Heart left ventricle (tissue), 16 donors: Measurements from ENCODE around the gene GYPC. TPM values are rescaled to one million over a fixed set of nuclear protein-coding genes. Genes with fewer than 3 reads are reported as not detected.

ENCODE experiments used
- ATAC-seq, 4 donors: fragments of 200-7000 bp; cut with Tn5 transposase; one replicate each; pipeline ENCODE4 v1.9.1; 2020 to 2022; ENCODE audit warnings: moderate library complexity in 4 of 4, mild to moderate bottlenecking in 3 of 4, moderate number of reproducible peaks in 1 of 4
- DNase-seq, 5 donors: peaks; one replicate each; pipeline ENCODE4 v3.0.0-alpha.2; 2020
- H3K27ac ChIP-seq, 12 donors: fragments of 200-600 bp; sonication (generic) in 4 of 12; one replicate each; pipeline versions ENCODE4 v1.5.0 to v1.8.0; 2016 to 2022; ENCODE audit warnings: mild to moderate bottlenecking in 2 of 12
- H3K27me3 ChIP-seq, 9 donors: fragments of 200-600 bp; sonication (generic) in 2 of 9; one replicate each; pipeline versions ENCODE4 v1.5.1 to v1.8.0; 2016 to 2022; ENCODE audit warnings: mild to moderate bottlenecking in 3 of 9
- H3K36me3 ChIP-seq, 9 donors: fragments of 200-600 bp; sonication (generic) in 2 of 9; one replicate each; pipeline versions ENCODE4 v1.5.0 to v1.8.0; 2018 to 2022; ENCODE audit warnings: mild to moderate bottlenecking in 2 of 9
- H3K4me1 ChIP-seq, 12 donors: fragments of 200-600 bp; sonication (generic) in 4 of 12; one replicate each; pipeline versions ENCODE4 v1.5.0 to v1.8.0; 2016 to 2022; ENCODE audit warnings: mild to moderate bottlenecking in 3 of 12
- H3K4me3 ChIP-seq, 12 donors: fragments of 200-600 bp; sonication (generic) in 4 of 12; one replicate each; pipeline versions ENCODE4 v1.5.0 to v1.8.0; 2017 to 2022; ENCODE audit warnings: mild to moderate bottlenecking in 9 of 12, moderate library complexity in 4 of 12
- H3K9me3 ChIP-seq, 12 donors: fragments of 200-600 bp; sonication (generic) in 4 of 12; one replicate each; pipeline versions ENCODE4 v1.5.0 to v1.8.0; 2016 to 2022; ENCODE audit warnings: mild to moderate bottlenecking in 1 of 12
- POLR2A ChIP-seq, 2 donors: fragments of 450-650 bp; IDR thresholded peaks; one replicate each; pipeline ENCODE4 v1.6.1; 2017; ENCODE audit warnings: antibody characterized with exemption in 2 of 2, mild to moderate bottlenecking in 2 of 2, moderate library complexity in 2 of 2
- WGBS, 4 donors: extraction: QIAGEN DNeasy Blood & Tissue Kit in 2 of 4; methylation state at CpG; one replicate each; pipeline versions ENCODE4 v1.1.5 to v1.1.7; 2013 to 2018; 5-methylcytosine and 5-hydroxymethylcytosine counted together
- intact Hi-C, 10 donors: fragments of 100-400 bp; cut with DNase I; formaldehyde crosslinking; loops; one replicate each; pipeline versions ENCODE4 v1.11.1 to v1.14.2; 2022
- polyA plus RNA-seq, 2 donors: library from polyadenylated mRNA; stranded (reverse); fragments of 200-250 nt; gene quantifications; one replicate each; pipeline ENCODE4 v1.2.3, GENCODE V29; 2013
- total RNA-seq, 9 donors: library from RNA; depleted of rRNA in 2 of 9; stranded (reverse); fragments of >200 nt in 2 of 9; fragmentation: NEBNext Ultra II Directional in 3 of 9; extraction: Animal tissue kit (Norgen Biotek cat#: 25700) in 3 of 9; gene quantifications; one replicate each; pipeline versions ENCODE4 v1.1.0 to v1.2.4, GENCODE V29; 2016 to 2023
- TF ChIP-seq, protein P1 (sequence below), 12 donors: fragments of 200-600 bp; sonication (generic) in 4 of 12; IDR thresholded peaks; one replicate each; pipeline versions ENCODE4 v1.5.0 to v1.8.0; 2018 to 2022; ENCODE audit warnings: antibody characterized with exemption in 12 of 12, mild to moderate bottlenecking in 5 of 12
- donor health status: ischemic (EF 13 %, LVEDD 7.1; RV severe dilation, severe dysfunction).
- donor health status: healthy with polysubstance abuse.
- donor health status: DM: no; HTN: yes; CAD: no.
- donor health status: DM: no; HTN: no; CAD: no.
- donor health status: ischemic (EF 25% LVEDD 6.9; RV normal size, moderate dysfunction).
- donor health status: ischemic (EF 25% LVEDD 5.7; RV mildly dilated, moderate dysfunction).
- donor health status: healthy.
- donor health status: DM: yes; HTN: yes; CAD: no.
- donor health status: ischemic (EF 35%, LVEDD 5.7; RV mildly dilated, moderate dysfunction).
- donor health status: nonischemic (EF 11% LVEDD 7.7; RV severe dilation, severe dysfunction).
- donor health status: DM: yes; HTN: yes; CAD: no.
- donor health status: PGD.
- donor health status: ischemic (EF 29% LVEDD 5.4; RV normal size, mild dysfunction).
- donor health status: nonischemic (EF 23%, LVEDD 6.1; RV moderate dilation, normal function).

Gene GYPC
- total and polyA plus RNA-seq, 11 donors, result 108 to 369 (median 131) TPM

- ATAC-seq (no peak), DNase-seq (no peak)
- H3K4me3 ChIP-seq, result no peak overlapping the region
- peaks cover 0 to 7% (median under 1%) of the 10 kb centered on the region in 12 donors for H3K9me3 ChIP-seq
- no peaks in the 10 kb centered on the region for H3K36me3 ChIP-seq
- no peak for TF ChIP-seq POLR2A (IDR thresholded peaks at IDR 0.05)
- TF ChIP-seq, protein P1, sequence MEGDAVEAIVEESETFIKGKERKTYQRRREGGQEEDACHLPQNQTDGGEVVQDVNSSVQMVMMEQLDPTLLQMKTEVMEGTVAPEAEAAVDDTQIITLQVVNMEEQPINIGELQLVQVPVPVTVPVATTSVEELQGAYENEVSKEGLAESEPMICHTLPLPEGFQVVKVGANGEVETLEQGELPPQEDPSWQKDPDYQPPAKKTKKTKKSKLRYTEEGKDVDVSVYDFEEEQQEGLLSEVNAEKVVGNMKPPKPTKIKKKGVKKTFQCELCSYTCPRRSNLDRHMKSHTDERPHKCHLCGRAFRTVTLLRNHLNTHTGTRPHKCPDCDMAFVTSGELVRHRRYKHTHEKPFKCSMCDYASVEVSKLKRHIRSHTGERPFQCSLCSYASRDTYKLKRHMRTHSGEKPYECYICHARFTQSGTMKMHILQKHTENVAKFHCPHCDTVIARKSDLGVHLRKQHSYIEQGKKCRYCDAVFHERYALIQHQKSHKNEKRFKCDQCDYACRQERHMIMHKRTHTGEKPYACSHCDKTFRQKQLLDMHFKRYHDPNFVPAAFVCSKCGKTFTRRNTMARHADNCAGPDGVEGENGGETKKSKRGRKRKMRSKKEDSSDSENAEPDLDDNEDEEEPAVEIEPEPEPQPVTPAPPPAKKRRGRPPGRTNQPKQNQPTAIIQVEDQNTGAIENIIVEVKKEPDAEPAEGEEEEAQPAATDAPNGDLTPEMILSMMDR (IDR thresholded peaks at IDR 0.05), result no peak
- no peak overlapping the region for H3K27ac ChIP-seq
- WGBS, 4 donors, result 88 to 96% (median 94%) methylated on average over 5 of the region's 5 CpGs
- no peaks in the 10 kb centered on the region for H3K27me3 ChIP-seq
- H3K4me1 ChIP-seq, result peaks cover 0 to 3% (median 0%) of the 10 kb centered on the region in 12 donors
- intact Hi-C loops, result loop anchor here in 1 of 10 donors (10.0 kb wide), 1 partner anchor 76 kb away; the partner anchor contains the start of gene GYPC
Observed at GRCh38 chr2:126730655-126731054, 74.7 kb downstream of the GYPC start.

DNA sequence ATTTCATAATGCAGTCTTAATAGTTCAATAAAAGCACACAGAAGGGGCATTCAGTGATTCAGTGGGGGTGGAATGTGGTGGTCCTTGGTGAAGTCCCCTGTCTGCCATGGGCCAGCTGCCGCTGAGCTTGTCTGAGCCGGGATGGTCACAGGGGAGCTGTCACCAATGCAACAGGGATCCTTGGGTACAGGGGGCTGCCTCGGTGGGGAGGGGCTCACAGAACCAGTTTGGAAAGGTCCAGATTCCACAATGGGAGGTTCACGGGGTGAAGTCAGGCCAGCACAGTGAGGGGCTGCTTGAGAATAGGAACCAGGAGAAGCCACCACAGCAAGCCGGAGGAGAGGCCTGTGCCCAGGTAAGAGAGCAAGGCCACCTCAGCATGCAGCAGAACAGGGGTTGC lies 75.4 kb downstream of the GYPC start:
- TF ChIP-seq, protein P1 (IDR thresholded peaks at IDR 0.05), result no peak
- no peak for TF ChIP-seq POLR2A (IDR thresholded peaks at IDR 0.05)
- WGBS, 4 donors, result 94 to 100% (median 97%) methylated on average over 4 to 5 of the region's 5 CpGs
- Histone ChIP-seq H3K9me3 (peaks cover 0 to 2% (median 0%) of the 10 kb centered on the region in 12 donors), H3K27me3 (no peaks in the 10 kb centered on the region), H3K36me3 (no peaks in the 10 kb centered on the region), H3K4me3 (no peak overlapping the region), H3K27ac (no peak overlapping the region), H3K4me1 (peaks cover 0 to 3% (median 0%) of the 10 kb centered on the region in 12 donors)
- ATAC-seq (no peak), DNase-seq (no peak)
- intact Hi-C loops, result loop anchor here in 1 of 10 donors (10.0 kb wide), 1 partner anchor 77 kb away; the partner anchor contains the start of gene GYPC

DNA sequence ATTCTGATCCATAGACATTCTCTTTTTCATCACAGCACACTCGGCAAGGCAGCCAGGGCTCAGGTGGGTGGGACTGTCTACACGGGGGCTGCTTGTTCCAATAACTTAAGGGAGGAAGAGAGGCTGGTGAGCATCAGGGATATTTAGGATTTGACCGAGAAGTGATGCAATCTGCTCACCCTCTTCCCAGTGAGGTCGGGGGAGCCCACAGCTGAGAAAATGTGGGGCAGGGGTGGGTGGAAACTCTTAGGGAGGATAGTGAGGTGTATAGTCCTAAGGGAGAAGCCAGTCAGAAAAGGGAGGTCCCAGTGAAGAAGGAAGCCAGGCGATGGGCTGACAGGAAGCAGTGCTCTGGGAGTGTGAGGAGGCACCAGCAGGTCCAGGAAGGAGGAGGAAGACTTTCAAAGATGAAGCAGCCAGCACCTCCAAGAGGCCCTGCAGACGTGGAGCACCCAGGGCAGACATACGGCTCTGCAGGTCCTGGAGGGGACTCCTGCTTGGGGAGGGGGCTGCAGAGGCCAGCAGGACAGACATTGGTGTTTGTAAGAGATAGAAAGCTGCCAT lies 76.8 kb downstream of the GYPC start:
- H3K36me3 ChIP-seq, result no peaks in the 10 kb centered on the region
- no peak overlapping the region for H3K4me3 ChIP-seq
- WGBS, 4 donors, result 65 to 68% (median 67%) methylated on average over 7 of the region's 7 CpGs
- no peak for TF ChIP-seq POLR2A (IDR thresholded peaks at IDR 0.05)
- TF ChIP-seq, protein P1 (IDR thresholded peaks at IDR 0.05), result peak in 1 of 12 donors; percentile 20
- peaks cover 0 to 3% (median 0%) of the 10 kb centered on the region in 12 donors for H3K4me1 ChIP-seq
- no peaks in the 10 kb centered on the region for H3K27me3 ChIP-seq
- no peaks in the 10 kb centered on the region for H3K9me3 ChIP-seq
- intact Hi-C loops, result loop anchor here in 1 of 10 donors (10.0 kb wide), 1 partner anchor 78 kb away; the partner anchor contains the start of gene GYPC
- no peak overlapping the region for H3K27ac ChIP-seq
- DNase-seq (no peak), ATAC-seq (peak in 1 of 4 donors; percentile 57)

GRCh38 chr2:126733795-126734194 lies 77.8 kb downstream of the GYPC start:
- Histone ChIP-seq H3K4me1 (peaks cover 0 to 3% (median 0%) of the 10 kb centered on the region in 12 donors), H3K36me3 (no peaks in the 10 kb centered on the region), H3K27ac (no peak overlapping the region), H3K9me3 (no peaks in the 10 kb centered on the region), H3K4me3 (no peak overlapping the region), H3K27me3 (no peaks in the 10 kb centered on the region)
- TF ChIP-seq, protein P1 (IDR thresholded peaks at IDR 0.05), result no peak
- TF ChIP-seq POLR2A (IDR thresholded peaks at IDR 0.05), result no peak
- intact Hi-C loops, result loop anchor here in 1 of 10 donors (10.0 kb wide), 1 partner anchor 79 kb away; the partner anchor contains the start of gene GYPC
- ATAC-seq (no peak), DNase-seq (no peak)
- WGBS, 4 donors, result 87 to 100% (median 92%) methylated on average over 1 of the region's 1 CpG
